IMR-90 (cell line): ENCODE measurements around the gene MYH6. TPM values are rescaled to one million over a fixed set of nuclear protein-coding genes. Genes with fewer than 3 reads are reported as not detected.

Experiments used
- ATAC-seq: fragments of 200-7000 bp; cut with Tn5 transposase; 2 replicates; pipeline ENCODE4 v1.9.1; 2020; ENCODE audit warnings: low read depth, mild to moderate bottlenecking, moderate library complexity
- BruUV-seq: library from RNA; stranded (reverse); fragments of 400-500 nt; replicated peaks from 2 replicates; lab custom pipeline; 2021; lab: Mats Ljungman, UMichigan
- CTCF ChIA-PET: fragments of 300-600 bp; formaldehyde crosslinking; extraction: SDS; loops from one replicate; lab custom pipeline; 2021; ENCODE audit warnings: antibody characterized with exemption; lab: Yijun Ruan, JAX
- POLR2A ChIA-PET: fragments of 300-600 bp; sonication (Branson Sonifier 250); formaldehyde crosslinking; loops from one replicate; lab custom pipeline; 2022; ENCODE audit warnings: antibody characterized with exemption; ENCODE audit not compliant: unreplicated experiment; lab: Charles Lee
- DNase-seq: peaks from one replicate; pipeline ENCODE4 v3.0.0; 2013
- H2AFZ ChIP-seq: replicated peaks from 2 replicates; pipeline ENCODE3; 2013; ENCODE audit warnings: low read length, mild to moderate bottlenecking; ENCODE audit not compliant: poor library complexity
- H2AK5ac ChIP-seq: 2 replicates; pipeline ENCODE4 v1.6.1; 2013; ENCODE audit warnings: low read depth, low read length, inconsistent platforms
- H2AK9ac ChIP-seq: replicated peaks from 2 replicates; pipeline ENCODE3; 2013; ENCODE audit warnings: mild to moderate bottlenecking, low read depth, low read length, moderate library complexity; ENCODE audit not compliant: poor library complexity
- H2BK120ac ChIP-seq: 2 replicates; pipeline ENCODE4 v1.6.1; 2013; ENCODE audit warnings: low read depth, low read length, inconsistent platforms
- H2BK15ac ChIP-seq: 3 replicates; pipeline ENCODE4 v1.6.1; 2013; ENCODE audit warnings: low read depth, low read length, inconsistent platforms
- H2BK20ac ChIP-seq: 2 replicates; pipeline ENCODE4 v1.6.1; 2013; ENCODE audit warnings: low read depth, mild to moderate bottlenecking, inconsistent platforms, low read length, moderate library complexity
- H2BK5ac ChIP-seq: 2 replicates; pipeline ENCODE4 v1.6.1; 2013; ENCODE audit warnings: mild to moderate bottlenecking, low read depth, low read length, inconsistent platforms; ENCODE audit not compliant: poor library complexity, severe bottlenecking
- H3K14ac ChIP-seq: replicated peaks from 2 replicates; pipeline ENCODE4 v1.6.1; 2013; ENCODE audit warnings: low read depth, low read length, inconsistent platforms
- H3K18ac ChIP-seq: 2 replicates; pipeline ENCODE4 v1.6.1; 2013; ENCODE audit warnings: low read depth, low read length, control low read depth
- H3K23ac ChIP-seq: 2 replicates; pipeline ENCODE4 v1.6.1; 2013; ENCODE audit warnings: low read depth, low read length, inconsistent platforms
- H3K27ac ChIP-seq: 2 replicates; pipeline ENCODE4 v1.5.1; 2013; ENCODE audit warnings: mild to moderate bottlenecking, control low read depth, low read length; ENCODE audit not compliant: insufficient read depth
- H3K27me3 ChIP-seq: 2 replicates; pipeline ENCODE4 v1.6.1; 2013; ENCODE audit warnings: low read length; ENCODE audit not compliant: control insufficient read depth, insufficient read depth
- H3K36me3 ChIP-seq: 2 replicates; pipeline ENCODE4 v1.6.1; 2013; ENCODE audit warnings: low read length, mixed read lengths; ENCODE audit not compliant: control insufficient read depth, insufficient read depth
- H3K4ac ChIP-seq: 2 replicates; pipeline ENCODE4 v1.6.1; 2013; ENCODE audit warnings: low read depth, low read length, inconsistent platforms
- H3K4me1 ChIP-seq: 2 replicates; pipeline ENCODE4 v1.6.1; 2013; ENCODE audit warnings: low read length, mixed read lengths; ENCODE audit not compliant: control insufficient read depth, insufficient read depth
- H3K4me2 ChIP-seq: 2 replicates; pipeline ENCODE4 v1.6.1; 2013; ENCODE audit warnings: low read depth, mild to moderate bottlenecking, control low read depth, low read length, moderate library complexity
- H3K4me3 ChIP-seq: 2 replicates; pipeline ENCODE4 v1.5.1; 2013; ENCODE audit warnings: low read depth, mild to moderate bottlenecking, control low read depth, low read length, moderate library complexity; ENCODE audit not compliant: insufficient read depth
- H3K56ac ChIP-seq: 2 replicates; pipeline ENCODE4 v1.6.1; 2013; ENCODE audit warnings: low read length, inconsistent platforms; ENCODE audit not compliant: insufficient read depth; ENCODE audit errors: extremely low read depth
- H3K79me1 ChIP-seq, 2 experiments: 2 replicates each; pipeline ENCODE4 v1.6.1; 2013; ENCODE audit warnings: low read length in 2 of 2, inconsistent platforms in 1 of 2, low read depth in 1 of 2
- H3K9ac ChIP-seq: 2 replicates; pipeline ENCODE4 v1.6.1; 2013; ENCODE audit warnings: low read depth, low read length, control low read depth
- H3K9me1 ChIP-seq: 2 replicates; pipeline ENCODE4 v1.6.1; 2013; ENCODE audit warnings: low read length, inconsistent platforms; ENCODE audit not compliant: insufficient read depth
- H3K9me3 ChIP-seq: 2 replicates; pipeline ENCODE4 v1.6.1; 2013; ENCODE audit warnings: low read length; ENCODE audit not compliant: control insufficient read depth, insufficient read depth
- H4K20me1 ChIP-seq: 2 replicates; pipeline ENCODE4 v1.6.1; 2013; ENCODE audit warnings: low read length, inconsistent platforms; ENCODE audit not compliant: insufficient read depth
- H4K5ac ChIP-seq: 2 replicates; pipeline ENCODE4 v1.6.1; 2013; ENCODE audit warnings: mild to moderate bottlenecking, low read depth, low read length, control low read depth
- H4K8ac ChIP-seq, 2 experiments: 2 replicates each; pipeline ENCODE4 v1.6.1; 2013; ENCODE audit warnings: low read depth in 2 of 2, low read length in 2 of 2, control low read depth in 1 of 2, inconsistent platforms in 1 of 2
- H4K91ac ChIP-seq: 2 replicates; pipeline ENCODE4 v1.6.1; 2013; ENCODE audit warnings: low read depth, low read length, inconsistent platforms; ENCODE audit not compliant: insufficient read depth
- ELK1 ChIP-seq: fragments of 150-350 bp; IDR thresholded peaks from 2 replicates; pipeline ENCODE4 v1.6.1; 2016; ENCODE audit warnings: low read depth, mild to moderate bottlenecking, low read length, moderate library complexity, borderline replicate concordance
- FOS ChIP-seq: fragments of 150-350 bp; IDR thresholded peaks from 2 replicates; pipeline ENCODE4 v1.6.1; 2016; ENCODE audit warnings: low read depth, low read length
- MAFK ChIP-seq: IDR thresholded peaks from 2 replicates; pipeline ENCODE4 v1.6.1; 2012; ENCODE audit warnings: low read depth, low read length, improper control_type of control experiment
- NFE2L2 ChIP-seq: fragments of 150-350 bp; IDR thresholded peaks from 2 replicates; pipeline ENCODE4 v1.6.1; 2016; ENCODE audit warnings: low read depth, mild to moderate bottlenecking, low read length
- RCOR1 ChIP-seq: IDR thresholded peaks from 2 replicates; pipeline ENCODE4 v1.6.1; 2012; ENCODE audit warnings: mild to moderate bottlenecking, low read length, improper control_type of control experiment; ENCODE audit not compliant: insufficient replicate concordance
- USF2 ChIP-seq: fragments of 150-350 bp; IDR thresholded peaks from 2 replicates; pipeline ENCODE4 v1.6.1; 2017; ENCODE audit warnings: mild to moderate bottlenecking, antibody characterized with exemption, low read length, low read depth
- WGBS, 2 experiments: methylation state at CpG; one replicate each; pipeline versions ENCODE4 v1.1.5 to v1.1.7; 2013; ENCODE audit warnings: missing lambda C conversion rate in 2 of 2; ENCODE audit not compliant: insufficient read length in 1 of 2; ENCODE audit errors: extremely low coverage in 2 of 2; 5-methylcytosine and 5-hydroxymethylcytosine counted together
- dilution Hi-C: fragments of 300-500 bp; cut with HindIII; formaldehyde crosslinking; loops from one replicate; pipeline ENCODE4 v1.14.3; 2018; ENCODE audit warnings: low sequenced_read_pairs; ENCODE audit not compliant: unreplicated experiment
- in situ Hi-C: fragments of 300-500 bp; cut with MboI; formaldehyde crosslinking; loops from 3 replicates; pipeline ENCODE4 v1.14.3; 2019; ENCODE audit warnings: low sequenced_read_pairs, inconsistent platforms, mixed read lengths
- intact Hi-C: fragments of 100-400 bp; cut with micrococcal nuclease; formaldehyde crosslinking; loops from 2 replicates; pipeline ENCODE4 v1.10.0; 2022
- polyA plus RNA-seq, 3 experiments: library from polyadenylated mRNA; depleted of rRNA; stranded (reverse); fragments of >200 nt; gene quantifications; 2 replicates each; pipeline ENCODE4 v1.2.3, GENCODE V29; 2012; ENCODE audit warnings: low replicate concordance in 1 of 3
- total RNA-seq: library from RNA; depleted of rRNA; stranded (reverse); fragments of >200 nt; gene quantifications from 2 replicates; pipeline ENCODE4 v1.2.3, GENCODE V29; 2012

Gene MYH6
- total and polyA plus RNA-seq, 2 of the 4 experiments (the other 2 are of a cell fraction), result not detected

- in situ Hi-C loops (no loop called here), dilution Hi-C loops (no loop called here), intact Hi-C loops (no loop called here)
- H3K79me1 ChIP-seq, result no peaks in the 10 kb centered on the region
- H3K9ac ChIP-seq, result no peak overlapping the region
- H3K36me3 ChIP-seq, result no peaks in the 10 kb centered on the region
- DNase-seq, result no peak
- no peak overlapping the region for H3K18ac ChIP-seq
- no peak overlapping the region for H2AK9ac ChIP-seq
- no peaks in the 10 kb centered on the region for H3K9me3 ChIP-seq
- no peak overlapping the region for H3K14ac ChIP-seq
- no peak overlapping the region for H4K91ac ChIP-seq
- CTCF ChIA-PET, result no interaction called here
- H3K27ac ChIP-seq, result no peak overlapping the region
- H4K8ac ChIP-seq, result no peak overlapping the region
- H4K5ac ChIP-seq, result no peak overlapping the region
- no peak overlapping the region for H3K4me2 ChIP-seq
- H3K4ac ChIP-seq, result no peak overlapping the region
- H2AFZ ChIP-seq, result no peak overlapping the region
- WGBS, 2 experiments, result 52% methylated on average over 3 of the region's 21 CpGs; no CpG with 5 or more reads in 1 of the 2 experiments
- H3K27me3 ChIP-seq, result peaks cover 21% of the 10 kb centered on the region
- H2BK5ac ChIP-seq, result no peak overlapping the region
- POLR2A ChIA-PET, result no interaction called here
- H3K56ac ChIP-seq, result no peak overlapping the region
- no peak overlapping the region for H2AK5ac ChIP-seq
- no peak overlapping the region for H3K4me3 ChIP-seq
- H4K20me1 ChIP-seq, result no peaks in the 10 kb centered on the region
- TF ChIP-seq NFE2L2, result no peak
- TF ChIP-seq ELK1, result no peak
- TF ChIP-seq RCOR1, result no peak
- no peak for TF ChIP-seq MAFK
- no peak for TF ChIP-seq FOS
- TF ChIP-seq USF2, result no peak
- H2BK120ac ChIP-seq, result no peak overlapping the region
- H2BK20ac ChIP-seq, result no peak overlapping the region
- H3K23ac ChIP-seq, result no peak overlapping the region
- H3K4me1 ChIP-seq, result no peaks in the 10 kb centered on the region
- H3K9me1 ChIP-seq, result no peaks in the 10 kb centered on the region
- no TSS peak for BruUV-seq
- no peak for ATAC-seq
- no peak overlapping the region for H2BK15ac ChIP-seq
These were observed 8.0 kb upstream of the MYH6 start for GRCh38 chr14:23415821-23416778.
